PFSK-1 (cell line): ENCODE data around the gene PML.

ENCODE experiments used
- FOXP2 ChIP-seq: optimal IDR thresholded peaks from 2 replicates; pipeline ENCODE3; 2011; ENCODE audit warnings: borderline replicate concordance, control low read depth, inconsistent platforms; ENCODE audit not compliant: insufficient read depth; ENCODE audit errors: extremely low read length, extremely low read depth
- POLR2AphosphoS5 ChIP-seq: IDR thresholded peaks from 2 replicates; pipeline ENCODE4 v1.6.1; 2012; ENCODE audit warnings: low read depth, mild to moderate bottlenecking, control low read depth, low read length, moderate library complexity
- SIN3A ChIP-seq: IDR thresholded peaks from 2 replicates; pipeline ENCODE4 v1.6.1; 2012; ENCODE audit warnings: mild to moderate bottlenecking, low read length, moderate library complexity, borderline replicate concordance; ENCODE audit not compliant: insufficient read depth
- TAF1 ChIP-seq: IDR thresholded peaks from 2 replicates; pipeline ENCODE4 v1.6.1; 2012; ENCODE audit warnings: low read length, control low read depth, borderline replicate concordance; ENCODE audit not compliant: insufficient read depth
- TF ChIP-seq, protein P1 (sequence below), 2 experiments: IDR thresholded peaks; 2 replicates each; pipeline versions ENCODE4 v1.6.1 to v1.8.0; 2011 to 2012; ENCODE audit warnings: low read depth in 2 of 2, low read length in 2 of 2, control low read depth in 1 of 2, inconsistent platforms in 1 of 2, mild to moderate bottlenecking in 1 of 2, moderate library complexity in 1 of 2; ENCODE audit not compliant: insufficient read depth in 1 of 2

Gene PML

GRCh38 chr15:73981761-73982221, 12.7 kb upstream of the PML start:
- TF ChIP-seq, protein P1, sequence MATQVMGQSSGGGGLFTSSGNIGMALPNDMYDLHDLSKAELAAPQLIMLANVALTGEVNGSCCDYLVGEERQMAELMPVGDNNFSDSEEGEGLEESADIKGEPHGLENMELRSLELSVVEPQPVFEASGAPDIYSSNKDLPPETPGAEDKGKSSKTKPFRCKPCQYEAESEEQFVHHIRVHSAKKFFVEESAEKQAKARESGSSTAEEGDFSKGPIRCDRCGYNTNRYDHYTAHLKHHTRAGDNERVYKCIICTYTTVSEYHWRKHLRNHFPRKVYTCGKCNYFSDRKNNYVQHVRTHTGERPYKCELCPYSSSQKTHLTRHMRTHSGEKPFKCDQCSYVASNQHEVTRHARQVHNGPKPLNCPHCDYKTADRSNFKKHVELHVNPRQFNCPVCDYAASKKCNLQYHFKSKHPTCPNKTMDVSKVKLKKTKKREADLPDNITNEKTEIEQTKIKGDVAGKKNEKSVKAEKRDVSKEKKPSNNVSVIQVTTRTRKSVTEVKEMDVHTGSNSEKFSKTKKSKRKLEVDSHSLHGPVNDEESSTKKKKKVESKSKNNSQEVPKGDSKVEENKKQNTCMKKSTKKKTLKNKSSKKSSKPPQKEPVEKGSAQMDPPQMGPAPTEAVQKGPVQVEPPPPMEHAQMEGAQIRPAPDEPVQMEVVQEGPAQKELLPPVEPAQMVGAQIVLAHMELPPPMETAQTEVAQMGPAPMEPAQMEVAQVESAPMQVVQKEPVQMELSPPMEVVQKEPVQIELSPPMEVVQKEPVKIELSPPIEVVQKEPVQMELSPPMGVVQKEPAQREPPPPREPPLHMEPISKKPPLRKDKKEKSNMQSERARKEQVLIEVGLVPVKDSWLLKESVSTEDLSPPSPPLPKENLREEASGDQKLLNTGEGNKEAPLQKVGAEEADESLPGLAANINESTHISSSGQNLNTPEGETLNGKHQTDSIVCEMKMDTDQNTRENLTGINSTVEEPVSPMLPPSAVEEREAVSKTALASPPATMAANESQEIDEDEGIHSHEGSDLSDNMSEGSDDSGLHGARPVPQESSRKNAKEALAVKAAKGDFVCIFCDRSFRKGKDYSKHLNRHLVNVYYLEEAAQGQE (IDR thresholded peaks at IDR 0.05; ENCODE audit: insufficient read depth in 1 of 2, low read depth in 2 of 2, low read length in 2 of 2), result no peak
- no peak for TF ChIP-seq TAF1
- no peak for TF ChIP-seq FOXP2
- no peak for TF ChIP-seq POLR2AphosphoS5
- no peak for TF ChIP-seq SIN3A

DNA sequence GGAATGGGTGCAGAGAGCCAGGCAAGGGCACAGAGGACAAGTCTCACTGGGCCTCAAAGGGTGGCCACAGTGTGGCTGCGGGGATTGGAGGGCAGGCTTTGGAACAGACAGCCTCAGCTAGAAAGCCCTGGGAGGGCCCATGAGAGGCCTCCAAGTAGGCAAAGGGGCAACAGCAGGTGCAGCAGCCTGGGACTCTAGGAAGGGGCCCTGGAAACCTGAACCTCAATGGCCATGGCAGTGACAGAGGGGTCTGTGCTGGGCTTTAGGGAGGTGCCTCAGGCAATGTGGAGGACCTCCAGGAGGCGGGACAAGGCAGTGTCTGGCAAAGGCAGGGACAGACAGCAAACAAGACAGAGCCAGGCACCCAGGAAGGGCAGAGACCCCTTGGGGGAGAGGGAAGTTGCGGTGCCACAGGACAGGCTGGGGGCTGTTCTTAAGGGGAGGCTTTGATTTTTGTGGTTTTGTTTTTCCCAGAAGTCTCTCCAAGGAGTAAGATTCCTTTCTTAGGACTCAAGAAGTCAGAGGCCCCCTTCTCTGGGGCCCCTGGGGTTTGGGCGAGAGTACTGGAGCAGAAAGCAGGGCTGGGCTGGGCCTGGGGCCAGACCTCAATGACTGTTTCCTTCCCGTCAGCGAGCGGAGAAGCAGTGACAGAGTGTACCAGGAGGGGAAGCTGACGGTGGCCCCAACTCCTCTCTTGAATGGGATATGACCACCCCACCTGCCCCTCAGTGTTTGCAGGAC, 12.1 kb upstream of the PML start:
- no peak for TF ChIP-seq TAF1
- no peak for TF ChIP-seq FOXP2

GRCh38 chr15:73983211-73983727, 11.2 kb upstream of the PML start:
- TF ChIP-seq POLR2AphosphoS5, result no peak
- TF ChIP-seq, protein P1 (IDR thresholded peaks at IDR 0.05; ENCODE audit: insufficient read depth in 1 of 2, low read depth in 2 of 2, low read length in 2 of 2), result no peak
- TF ChIP-seq SIN3A, result no peak
- no peak for TF ChIP-seq TAF1
- TF ChIP-seq FOXP2, result no peak

- TF ChIP-seq SIN3A, result no peak
- TF ChIP-seq, protein P1 (IDR thresholded peaks at IDR 0.05; ENCODE audit: insufficient read depth in 1 of 2, low read depth in 2 of 2, low read length in 2 of 2), result no peak
- no peak for TF ChIP-seq POLR2AphosphoS5
Measured at GRCh38 chr15:73983773-73984172, 10.7 kb upstream of the PML start.

DNA sequence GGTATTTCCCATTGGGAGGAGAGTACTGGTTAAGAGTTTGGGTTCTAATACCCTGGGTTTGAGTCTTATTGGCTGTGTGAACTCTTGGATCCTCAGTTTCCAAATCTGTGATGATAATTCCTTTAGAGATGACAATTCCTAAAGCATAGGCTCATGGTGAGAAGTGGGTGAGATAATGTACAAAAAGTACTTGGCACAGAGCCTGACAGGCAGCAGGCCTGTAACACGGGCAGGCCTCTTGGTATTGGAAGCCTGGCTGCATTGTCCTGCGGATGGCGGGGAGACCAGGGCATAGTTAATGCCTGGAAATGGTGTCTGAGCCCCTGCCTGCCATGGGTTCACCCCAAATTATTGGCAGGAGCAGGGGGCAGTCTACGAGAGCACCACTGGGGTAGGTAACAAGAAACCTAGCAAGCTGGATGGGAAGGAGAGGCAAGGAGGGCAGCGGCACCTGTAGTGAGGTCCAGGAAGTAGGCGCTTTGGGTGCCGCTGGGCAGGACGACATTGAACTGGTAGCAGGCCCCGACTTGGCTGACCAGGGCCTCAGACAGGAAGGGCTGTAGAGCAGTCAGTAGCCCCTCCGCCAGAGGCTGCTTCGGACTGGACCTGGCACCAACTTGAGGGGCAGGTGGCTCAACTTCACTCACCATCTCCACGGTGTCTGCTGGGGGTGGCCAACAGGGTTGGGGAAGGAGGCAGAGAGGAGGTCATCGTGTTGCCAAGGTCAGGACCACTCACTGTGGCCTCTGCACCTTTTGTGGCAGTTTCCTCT, 10.1 kb upstream of the PML start:
- TF ChIP-seq FOXP2 (no peak), POLR2AphosphoS5 (no peak), SIN3A (no peak), TAF1 (no peak)
- TF ChIP-seq, protein P1 (IDR thresholded peaks at IDR 0.05; ENCODE audit: insufficient read depth in 1 of 2, low read depth in 2 of 2, low read length in 2 of 2), result no peak
